NB4 (cell line): Measurements from ENCODE around the gene ADGRD2.

ENCODE experiments used
- CTCF ChIP-seq: IDR thresholded peaks from one replicate; pipeline ENCODE4 v1.5.1; 2012; ENCODE audit warnings: low read depth, low read length
- MYC ChIP-seq: IDR thresholded peaks from 2 replicates; pipeline ENCODE4 v1.6.1; 2011; ENCODE audit warnings: low read depth, low read length
- POLR2A ChIP-seq: IDR thresholded peaks from 2 replicates; pipeline ENCODE4 v1.6.1; 2011; ENCODE audit warnings: mild to moderate bottlenecking; ENCODE audit not compliant: insufficient read length; ENCODE audit errors: extremely low read depth
- TF ChIP-seq, protein P1 (sequence below): IDR thresholded peaks from 2 replicates; pipeline ENCODE4 v1.6.1; 2011; ENCODE audit warnings: low read depth, low read length

- no peak for TF ChIP-seq CTCF
- no peak for TF ChIP-seq POLR2A
- TF ChIP-seq, protein P1, sequence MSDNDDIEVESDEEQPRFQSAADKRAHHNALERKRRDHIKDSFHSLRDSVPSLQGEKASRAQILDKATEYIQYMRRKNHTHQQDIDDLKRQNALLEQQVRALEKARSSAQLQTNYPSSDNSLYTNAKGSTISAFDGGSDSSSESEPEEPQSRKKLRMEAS: no peak
- no peak for TF ChIP-seq MYC
Observed at GRCh38 chr9:124514125-124514524, 63.9 kb downstream of the ADGRD2 start.
